GM12878 (cell line): Measurements from ENCODE around the gene SNX33. TPM values are rescaled to one million over a fixed set of nuclear protein-coding genes. Genes with fewer than 3 reads are reported as not detected.
"Not testable (repeated sequence)": the region's sequence is repeated elsewhere in the genome, so short reads cannot be mapped to it uniquely, and the experiment has no call there.

Experiments used
- ATAC-seq: fragments of 200-7000 bp; cut with Tn5 transposase; 3 replicates; pipeline ENCODE4 v1.9.1; 2020; ENCODE audit warnings: mild to moderate bottlenecking, moderate library complexity
- BruUV-seq: library from RNA; stranded (reverse); fragments of 400-500 nt; replicated peaks from 2 replicates; lab custom pipeline; 2021; lab: Mats Ljungman, UMichigan
- CTCF ChIA-PET: fragments of 300-600 bp; sonication (Branson Sonifier 250); formaldehyde crosslinking; extraction: SDS; loops from one replicate; lab custom pipeline; 2021; ENCODE audit warnings: inconsistent platforms; lab: Yijun Ruan, JAX
- POLR2A ChIA-PET: fragments of 350-600 bp; formaldehyde crosslinking; extraction: SDS; loops from one replicate; lab custom pipeline; 2021; ENCODE audit warnings: inconsistent platforms; lab: Charles Lee
- RAD21 ChIA-PET: fragments of 300-600 bp; sonication (Branson Sonifier 250); formaldehyde crosslinking; loops from one replicate; lab custom pipeline; 2023; ENCODE audit warnings: antibody characterized with exemption; ENCODE audit not compliant: unreplicated experiment; lab: Charles Lee
- SMC1A ChIA-PET: fragments of 300-600 bp; sonication (Branson Sonifier 250); formaldehyde crosslinking; loops from one replicate; lab custom pipeline; 2023; ENCODE audit not compliant: unreplicated experiment, uncharacterized antibody; lab: Charles Lee
- DNase-seq: peaks from one replicate; pipeline ENCODE4 v3.0.0-alpha.2; 2011; ENCODE audit warnings: low read depth, low spot score
- FAIRE-seq: peaks from 3 replicates; lab custom pipeline; 2011; peaks lifted over from hg19 to GRCh38; lab: Jason Lieb, UNC
- H2AFZ ChIP-seq: 2 replicates; pipeline ENCODE4 v1.6.0; 2011; ENCODE audit warnings: low read depth, low read length, control low read depth; ENCODE audit not compliant: control insufficient read depth
- H3K27ac ChIP-seq: 2 replicates; pipeline ENCODE4 v1.5.1; 2011; ENCODE audit warnings: control low read depth; ENCODE audit not compliant: control insufficient read depth, insufficient read depth
- H3K27me3 ChIP-seq, 2 experiments: replicated peaks in 1 of 2; 2 replicates each; pipeline versions ENCODE4 v1.6.0 to v1.6.1; 2011; ENCODE audit warnings: low read length in 1 of 2; ENCODE audit not compliant: control insufficient read depth in 2 of 2, insufficient read depth in 2 of 2
- H3K36me3 ChIP-seq, 2 experiments: 2 replicates each; pipeline ENCODE4 v1.5.1; 2011; ENCODE audit warnings: low read length in 1 of 2; ENCODE audit not compliant: control insufficient read depth in 2 of 2, insufficient read depth in 2 of 2
- H3K4me1 ChIP-seq: 2 replicates; pipeline ENCODE4 v1.6.1; 2011; ENCODE audit warnings: mild to moderate bottlenecking, low read length, moderate library complexity, mixed read lengths; ENCODE audit not compliant: control insufficient read depth, insufficient read depth
- H3K4me2 ChIP-seq: 2 replicates; pipeline ENCODE4 v1.6.0; 2011; ENCODE audit warnings: control low read depth; ENCODE audit not compliant: control insufficient read depth, insufficient read depth
- H3K4me3 ChIP-seq: fragments of 200-600 bp; sonication (generic); 2 replicates; pipeline ENCODE4 v1.5.1; 2016
- H3K79me2 ChIP-seq: 2 replicates; pipeline ENCODE4 v1.6.0; 2011; ENCODE audit warnings: low read length; ENCODE audit not compliant: control insufficient read depth, insufficient read depth
- H3K9ac ChIP-seq: 2 replicates; pipeline ENCODE4 v1.8.0; 2011; ENCODE audit warnings: low read length, control low read depth, mixed read lengths; ENCODE audit not compliant: control insufficient read depth, insufficient read depth
- H3K9me3 ChIP-seq: replicated peaks from 3 replicates; pipeline ENCODE4 v1.5.1; 2011; ENCODE audit warnings: mild to moderate bottlenecking, low read length; ENCODE audit not compliant: control insufficient read depth, insufficient read depth
- H4K20me1 ChIP-seq: 2 replicates; pipeline ENCODE4 v1.6.0; 2011; ENCODE audit not compliant: control insufficient read depth, insufficient read depth
- DPF2 ChIP-seq: fragments of 450-650 bp; IDR thresholded peaks from 2 replicates; pipeline ENCODE4 v1.6.1; 2017; ENCODE audit warnings: mild to moderate bottlenecking
- E2F4 ChIP-seq: IDR thresholded peaks from 2 replicates; pipeline ENCODE4 v1.6.1; 2012; ENCODE audit warnings: low read depth, low read length, improper control_type of control experiment
- MEF2A ChIP-seq: IDR thresholded peaks from 2 replicates; pipeline ENCODE4 v1.6.1; 2011; ENCODE audit warnings: low read depth, mild to moderate bottlenecking, low read length, moderate library complexity; ENCODE audit not compliant: insufficient read depth
- MTA2 ChIP-seq: fragments of 450-650 bp; IDR thresholded peaks from 2 replicates; pipeline ENCODE4 v1.6.1; 2016; ENCODE audit warnings: low read depth, mild to moderate bottlenecking, moderate library complexity
- PAX8 ChIP-seq: fragments of 450-650 bp; IDR thresholded peaks from 2 replicates; pipeline ENCODE4 v1.6.1; 2017; ENCODE audit warnings: mild to moderate bottlenecking, moderate library complexity
- SIX5 ChIP-seq: IDR thresholded peaks from 2 replicates; pipeline ENCODE4 v1.6.1; 2011; ENCODE audit warnings: mild to moderate bottlenecking, low read depth, low read length, moderate library complexity; ENCODE audit not compliant: severe bottlenecking
- SMC3 ChIP-seq: IDR thresholded peaks from 2 replicates; pipeline ENCODE4 v1.6.1; 2011; ENCODE audit warnings: low read length, improper control_type of control experiment, borderline replicate concordance
- SPI1 ChIP-seq: IDR thresholded peaks from 2 replicates; pipeline ENCODE4 v1.6.1; 2011; ENCODE audit warnings: low read depth, mild to moderate bottlenecking, low read length, moderate library complexity, borderline replicate concordance; ENCODE audit not compliant: insufficient read depth
- YY1 ChIP-seq: IDR thresholded peaks from 2 replicates; pipeline ENCODE4 v1.6.1; 2011; ENCODE audit warnings: low read depth, mild to moderate bottlenecking, low read length
- ZNF622 ChIP-seq: fragments of 450-650 bp; IDR thresholded peaks from 2 replicates; pipeline ENCODE4 v1.6.1; 2017; ENCODE audit warnings: mild to moderate bottlenecking, inconsistent platforms
- WGBS: methylation state at CpG from one replicate; pipeline ENCODE4 v1.1.6; 2016; ENCODE audit warnings: low lambda C conversion rate; ENCODE audit not compliant: insufficient replicate concordance, insufficient coverage; ENCODE audit errors: missing lambda C conversion rate; 5-methylcytosine and 5-hydroxymethylcytosine counted together
- in situ Hi-C: fragments of 300-500 bp; cut with MboI; formaldehyde crosslinking; loops from 9 replicates; pipeline ENCODE4 v1.14.3; 2018; ENCODE audit warnings: mixed read lengths
- intact Hi-C: fragments of 100-400 bp; cut with micrococcal nuclease; formaldehyde crosslinking; loops from one replicate; pipeline ENCODE4 v1.14.2; 2022; ENCODE audit not compliant: unreplicated experiment
- polyA plus RNA-seq, 11 experiments: library from polyadenylated mRNA; depleted of rRNA in 4 of 11; unstranded in 6 of 11; stranded (reverse) in 5 of 11; fragments of >200 nt; fragmentation: Nextera tagmentation in 4 of 11; fragmentation: Illumina TruSeq in 1 of 11; extraction: Ambion mirVana in 4 of 11; extraction: Trizol in 1 of 11; gene quantifications; 1 replicate in 1 of 11; 2 replicates in 10 of 11; pipeline versions ENCODE4 v1.2.1 to v1.2.3, GENCODE V29; 2011 to 2016; ENCODE audit warnings: inconsistent platforms in 2 of 11, missing spikeins in 2 of 11, low read depth in 1 of 11
- total RNA-seq, 4 experiments: library from RNA; depleted of rRNA in 3 of 4; stranded (reverse); fragments of >200 nt in 3 of 4; fragmentation: Illumina TruSeq in 1 of 4; extraction: Trizol in 1 of 4; gene quantifications; 2 replicates each; pipeline versions ENCODE4 v1.2.1 to v1.2.3, GENCODE V29; 2013 to 2021
- TF ChIP-seq, protein P1 (sequence below): IDR thresholded peaks from 2 replicates; pipeline ENCODE4 v1.6.1; 2011; ENCODE audit warnings: low read depth, mild to moderate bottlenecking, low read length, moderate library complexity, borderline replicate concordance; ENCODE audit errors: extremely low read depth

Gene SNX33
- total and polyA plus RNA-seq, 10 of the 15 experiments (the other 5 are each of a cell fraction or from before 2014, with no cell fraction given), result 0.13 to 1.9 (median 0.55) TPM

- no peak for TF ChIP-seq SMC3
- no peak for TF ChIP-seq DPF2
- TF ChIP-seq, protein P1, sequence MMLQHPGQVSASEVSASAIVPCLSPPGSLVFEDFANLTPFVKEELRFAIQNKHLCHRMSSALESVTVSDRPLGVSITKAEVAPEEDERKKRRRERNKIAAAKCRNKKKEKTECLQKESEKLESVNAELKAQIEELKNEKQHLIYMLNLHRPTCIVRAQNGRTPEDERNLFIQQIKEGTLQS, result no peak
- no peak for TF ChIP-seq E2F4
- no peak for TF ChIP-seq MTA2
- TF ChIP-seq MEF2A, result no peak
- TF ChIP-seq SIX5, result no peak
- TF ChIP-seq YY1, result no peak
- TF ChIP-seq ZNF622, result no peak
- TF ChIP-seq PAX8, result no peak
- no peak for TF ChIP-seq SPI1
- Histone ChIP-seq H4K20me1 (no peaks in the 10 kb centered on the region), H3K4me3 (no peak overlapping the region), H3K9ac (no peak overlapping the region), H3K4me2 (no peak overlapping the region), H3K4me1 (no peaks in the 10 kb centered on the region), H3K36me3 (no peaks in the 10 kb centered on the region), H3K79me2 (no peaks in the 10 kb centered on the region), H3K27ac (no peak overlapping the region), H2AFZ (no peak overlapping the region), H3K27me3 (no peaks in the 10 kb centered on the region), H3K9me3 (no peaks in the 10 kb centered on the region)
- in situ Hi-C loops, result no loop called here
- CTCF ChIA-PET, result interaction anchor here (1.1 kb wide), 1 partner anchor 192 kb away, joined by 3 read pairs; no protein-coding TSS in a partner anchor
- BruUV-seq, result no TSS peak
- SMC1A ChIA-PET, result no interaction called here
- FAIRE-seq (no peak), ATAC-seq (no peak), DNase-seq (no peak)
- 70% methylated on average over 2 of the region's 2 CpGs for WGBS
- POLR2A ChIA-PET, result interaction anchor here (0.7 kb wide), 1 partner anchor 51 kb away, joined by 5 read pairs; no protein-coding TSS in a partner anchor
- RAD21 ChIA-PET, result interaction anchor here (0.7 kb wide), 1 partner anchor 803 kb away, joined by 3 read pairs; no protein-coding TSS in a partner anchor
- intact Hi-C loops, result no loop called here
Measured at GRCh38 chr15:75706682-75706954, 58.9 kb downstream of the SNX33 start.

- POLR2A ChIA-PET, intact Hi-C loops, H3K4me1 ChIP-seq, H3K79me2 ChIP-seq, H3K4me3 ChIP-seq, RAD21 ChIA-PET, ATAC-seq, DNase-seq, H3K27me3 ChIP-seq, H3K9me3 ChIP-seq, H2AFZ ChIP-seq, H4K20me1 ChIP-seq, H3K36me3 ChIP-seq, CTCF ChIA-PET, SMC1A ChIA-PET, BruUV-seq, FAIRE-seq, H3K27ac ChIP-seq, H3K9ac ChIP-seq, in situ Hi-C loops, H3K4me2 ChIP-seq: not testable (repeated sequence)
- WGBS, result 63% methylated on average over 11 of the region's 15 CpGs
Measured at GRCh38 chr15:75709458-75709857, 61.7 kb downstream of the SNX33 start.
